Pancreas (tissue), 10 donors: ENCODE measurements around the gene RAC2. TPM values are rescaled to one million over a fixed set of nuclear protein-coding genes. Genes with fewer than 3 reads are reported as not detected.

Experiments used
- ATAC-seq, 4 donors: fragments of 200-7000 bp; cut with Tn5 transposase; one replicate each; pipeline versions ENCODE4 v1.8.0 to v1.9.1; 2020; ENCODE audit warnings: mild to moderate bottlenecking in 4 of 4, moderate library complexity in 4 of 4
- DNase-seq, 6 donors: peaks; one replicate each; pipeline ENCODE4 v3.0.0-alpha.2; 2020
- FAIRE-seq: peaks from 2 replicates; lab custom pipeline; 2012; peaks lifted over from hg19 to GRCh38; lab: Jason Lieb, UNC
- H3K27ac ChIP-seq, 4 donors: fragments of 200-600 bp; sonication (generic); 1 replicate in 3 of 4; 2 replicates in 1 of 4; pipeline versions ENCODE4 v1.5.0 to v1.8.0; 2020
- H3K27me3 ChIP-seq, 4 donors: fragments of 200-600 bp; one replicate each; pipeline ENCODE4 v1.8.0; 2021
- H3K36me3 ChIP-seq, 3 donors: fragments of 200-600 bp; sonication (generic) in 1 of 3; one replicate each; pipeline versions ENCODE4 v1.5.0 to v1.8.0; 2020 to 2021
- H3K4me1 ChIP-seq, 3 donors: fragments of 200-600 bp; one replicate each; pipeline ENCODE4 v1.8.0; 2021
- H3K4me3 ChIP-seq, 4 donors: fragments of 200-600 bp; sonication (generic) in 2 of 4; one replicate each; pipeline versions ENCODE4 v1.5.0 to v1.8.0; 2020 to 2021
- H3K9me3 ChIP-seq, 4 donors: fragments of 200-600 bp; one replicate each; pipeline ENCODE4 v1.8.0; 2021
- CTCF ChIP-seq, 4 donors: fragments of 200-600 bp; sonication (generic) in 3 of 4; IDR thresholded peaks; one replicate each; pipeline versions ENCODE4 v1.5.0 to v1.8.0; 2021; ENCODE audit warnings: antibody characterized with exemption in 4 of 4
- WGBS, 2 donors: extraction: QIAGEN DNeasy Blood & Tissue Kit; methylation state at CpG; one replicate each; pipeline ENCODE4 v1.1.7; 2013; 5-methylcytosine and 5-hydroxymethylcytosine counted together
- intact Hi-C, 3 donors: fragments of 100-400 bp; cut with DNase I; formaldehyde crosslinking; loops; one replicate each; pipeline versions ENCODE4 v1.11.1 to v1.14.2; 2022
- polyA plus RNA-seq, 2 donors: library from polyadenylated mRNA; stranded (reverse); fragments of 200-250 nt; gene quantifications; one replicate each; pipeline ENCODE4 v1.2.3, GENCODE V29; 2013
- total RNA-seq, 6 donors: library from RNA; stranded (reverse); fragmentation: NEBNext Ultra II Directional in 4 of 6; extraction: Animal tissue kit (Norgen Biotek cat#: 25700) in 4 of 6; gene quantifications; one replicate each; pipeline versions ENCODE4 v1.2.1 to v1.2.4, GENCODE V29; 2021 to 2023
- donor health status: healthy with polysubstance abuse.
- donor health status: DM: no; HTN: no; CAD: no; lungs with moderate emphysema.
- donor health status: DM: no; HTN: no; CAD: no.
- donor health status: control.
- donor health status: control.
- donor health status: Bipolar disorder and iron deficiency.
- donor health status: DM: yes; HTN: yes; CAD: no.
- donor health status: DM: no; HTN: no; CAD: no.
- donor health status: DM: no; HTN: no; CAD: no.
- donor health status: DM: yes; HTN: yes; CAD: no.

The RAC2 gene
- total and polyA plus RNA-seq, 8 donors: 0.91 to 12.8 (median 3.0) TPM

DNA sequence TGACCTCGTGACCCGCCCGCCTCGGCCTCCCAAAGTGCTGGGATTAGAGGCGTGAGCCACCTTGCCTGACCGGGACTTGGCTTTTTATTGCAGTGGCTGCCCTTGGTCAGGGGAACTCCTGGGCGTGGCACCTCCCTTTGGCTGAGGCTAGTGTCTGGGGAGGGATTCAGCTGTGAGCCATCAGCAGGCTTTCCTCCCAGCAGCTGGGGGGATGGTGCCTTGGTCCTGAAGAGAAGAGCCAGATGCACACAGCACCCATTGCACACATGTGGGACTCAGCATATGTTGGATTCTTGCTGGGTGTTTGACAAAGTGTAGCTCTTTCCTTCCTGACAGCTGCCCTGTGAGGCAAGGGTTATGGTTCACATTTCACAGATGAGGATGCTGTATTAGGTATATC lies 46.7 kb upstream of the RAC2 start:
- no peak for FAIRE-seq
- no peaks in the 10 kb centered on the region for H3K4me1 ChIP-seq
- H3K27ac ChIP-seq: no peak overlapping the region
- intact Hi-C loops: no loop called here
- no peak overlapping the region for H3K4me3 ChIP-seq
- H3K27me3 ChIP-seq: no peaks in the 10 kb centered on the region
- H3K36me3 ChIP-seq: no peaks in the 10 kb centered on the region
- WGBS, 2 donors: 45 to 68% methylated on average over 7 of the region's 7 CpGs
- no peak for DNase-seq
- no peak for ATAC-seq
- no peak for TF ChIP-seq CTCF (IDR thresholded peaks at IDR 0.05)
- H3K9me3 ChIP-seq: no peaks in the 10 kb centered on the region

DNA sequence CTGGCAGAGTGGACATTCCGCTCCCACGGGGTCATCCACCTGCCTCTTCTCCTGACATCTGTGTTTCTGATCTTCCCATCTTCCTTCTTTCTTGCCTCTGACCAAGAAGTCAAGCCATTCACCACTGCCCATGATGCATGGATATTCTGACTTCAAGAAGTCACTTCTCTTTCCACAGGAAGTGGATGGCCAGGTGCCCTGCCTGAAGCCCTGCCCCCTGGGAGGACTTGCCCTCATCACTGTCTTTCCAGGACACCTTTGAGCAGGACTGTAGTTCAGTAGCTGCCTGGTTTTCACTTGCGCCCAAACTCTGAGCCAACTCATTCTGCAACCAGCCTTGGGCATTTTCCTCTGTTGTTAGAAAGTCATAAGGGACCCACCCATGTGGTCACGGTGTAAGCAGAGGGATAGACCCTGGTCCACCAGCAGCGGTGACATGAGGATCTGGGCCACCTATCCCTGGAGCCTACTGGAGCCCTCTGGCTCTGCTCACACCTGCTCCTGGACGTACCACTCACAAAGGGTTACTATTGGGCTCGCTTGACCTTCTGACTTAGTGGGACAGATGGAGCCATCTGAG lies 45.2 kb upstream of the RAC2 start:
- H3K4me3 ChIP-seq: no peak overlapping the region
- no peak for TF ChIP-seq CTCF (IDR thresholded peaks at IDR 0.05)
- intact Hi-C loops: no loop called here
- no peaks in the 10 kb centered on the region for H3K36me3 ChIP-seq
- no peak overlapping the region for H3K27ac ChIP-seq
- H3K9me3 ChIP-seq: no peaks in the 10 kb centered on the region
- no peak for DNase-seq
- WGBS, 2 donors: 73 to 80% methylated on average over 7 of the region's 7 CpGs
- no peaks in the 10 kb centered on the region for H3K4me1 ChIP-seq
- H3K27me3 ChIP-seq: no peaks in the 10 kb centered on the region
- ATAC-seq: no peak
- no peak for FAIRE-seq

- H3K36me3 ChIP-seq: no peaks in the 10 kb centered on the region
- H3K4me3 ChIP-seq: no peak overlapping the region
- intact Hi-C loops: no loop called here
- H3K9me3 ChIP-seq: no peaks in the 10 kb centered on the region
- 72 to 76% methylated on average over 7 of the region's 7 CpGs for WGBS, 2 donors
- no peaks in the 10 kb centered on the region for H3K27me3 ChIP-seq
- DNase-seq (no peak), FAIRE-seq (no peak), ATAC-seq (no peak)
- TF ChIP-seq CTCF (IDR thresholded peaks at IDR 0.05): no peak
- no peaks in the 10 kb centered on the region for H3K4me1 ChIP-seq
- H3K27ac ChIP-seq: no peak overlapping the region
These were observed 44.5 kb upstream of the RAC2 start for GRCh38 chr22:37288521-37288920.

DNA sequence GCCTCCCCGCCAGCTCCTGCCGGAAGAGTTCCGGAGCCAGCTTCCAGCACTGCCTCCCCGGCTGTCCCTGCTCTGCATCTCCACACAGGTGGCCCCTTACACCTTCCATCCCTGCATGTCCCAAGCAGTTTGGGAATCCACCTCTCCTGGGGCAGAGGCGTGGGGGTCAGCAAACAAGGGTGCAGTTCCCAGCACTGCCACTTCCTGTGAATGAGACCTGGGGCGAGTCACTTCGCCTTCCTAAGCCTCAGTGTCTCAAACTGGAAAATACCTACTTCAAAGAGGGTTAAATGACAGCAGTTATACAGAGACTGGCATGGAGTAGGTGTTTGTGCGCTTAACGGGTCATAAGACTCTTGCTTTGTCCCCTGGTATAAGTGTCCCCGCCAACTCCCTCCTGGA lies 43.5 kb upstream of the RAC2 start:
- FAIRE-seq: no peak
- 54 to 58% methylated on average over 10 of the region's 10 CpGs for WGBS, 2 donors
- DNase-seq: no peak
- H3K9me3 ChIP-seq: no peaks in the 10 kb centered on the region
- no peak for TF ChIP-seq CTCF (IDR thresholded peaks at IDR 0.05)
- no peaks in the 10 kb centered on the region for H3K27me3 ChIP-seq
- H3K27ac ChIP-seq: no peak overlapping the region
- H3K36me3 ChIP-seq: no peaks in the 10 kb centered on the region
- intact Hi-C loops: no loop called here
- no peak overlapping the region for H3K4me3 ChIP-seq
- ATAC-seq: no peak
- no peaks in the 10 kb centered on the region for H3K4me1 ChIP-seq

DNA sequence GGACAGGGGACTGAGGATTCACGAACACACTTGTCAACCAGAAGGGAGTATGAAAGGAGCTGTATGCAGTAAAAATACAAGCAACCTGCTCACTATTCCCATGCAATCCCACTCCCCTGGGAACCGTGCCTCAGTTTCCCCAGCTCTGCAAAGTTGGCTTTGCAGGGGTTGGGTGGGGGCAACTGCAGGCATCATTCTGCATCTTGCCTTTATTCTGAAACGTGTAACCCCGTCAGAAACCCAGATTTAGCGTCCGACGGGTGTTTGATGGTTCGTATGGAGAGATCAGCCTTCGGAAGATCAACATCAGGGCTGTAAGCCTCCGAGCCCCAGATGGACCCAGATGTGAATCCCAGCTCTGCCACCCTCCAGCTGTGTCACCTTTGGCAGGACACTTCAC lies 41.9 kb upstream of the RAC2 start:
- no peak for FAIRE-seq
- H3K4me3 ChIP-seq: no peak overlapping the region
- no peak overlapping the region for H3K27ac ChIP-seq
- H3K9me3 ChIP-seq: no peaks in the 10 kb centered on the region
- ATAC-seq: no peak
- DNase-seq: no peak
- no peaks in the 10 kb centered on the region for H3K4me1 ChIP-seq
- no peak for TF ChIP-seq CTCF (IDR thresholded peaks at IDR 0.05)
- 61 to 73% methylated on average over 10 of the region's 10 CpGs for WGBS, 2 donors
- H3K27me3 ChIP-seq: peaks cover 0 to under 1% (median 0%) of the 10 kb centered on the region in 4 donors
- H3K36me3 ChIP-seq: no peaks in the 10 kb centered on the region
- intact Hi-C loops: no loop called here
